Measurements from ENCODE around the gene HDC. TPM values are rescaled to one million over a fixed set of nuclear protein-coding genes. Genes with fewer than 3 reads are reported as not detected.

HDC gene
- polyA plus RNA-seq, 1 of the 3 experiments (the other 2 are of a cell fraction): not detected

- WGBS (ENCODE audit: low lambda C conversion rate): 78% methylated on average over 1 of the region's 1 CpG
- no peaks in the 10 kb centered on the region for H4K20me1 ChIP-seq (ENCODE audit: insufficient read depth)
- H3K36me3 ChIP-seq (replicated peaks in 1 of 2; ENCODE audit: control insufficient read depth in 1 of 2, insufficient read depth in 2 of 2, low read length in 1 of 2): no peaks in the 10 kb centered on the region
- no peaks in the 10 kb centered on the region for H3K9me3 ChIP-seq
- no peak overlapping the region for H3K4me3 ChIP-seq (ENCODE audit: low read depth in 2 of 2, low read length in 1 of 2)
- H3K27me3 ChIP-seq (ENCODE audit: insufficient read depth): no peaks in the 10 kb centered on the region
- no peak overlapping the region for H3K4me2 ChIP-seq
- H3K9ac ChIP-seq: no peak overlapping the region
- DNase-seq: no peak
- ChIA-PET POLR2A (no interaction called here), CTCF (no interaction called here)
- H3F3A ChIP-seq (replicated peaks; ENCODE audit: insufficient read depth): no peaks in the 10 kb centered on the region
- no peak for TF ChIP-seq TEAD4 (IDR thresholded peaks at IDR 0.05; ENCODE audit: borderline replicate concordance, insufficient read depth)
- no peak for TF ChIP-seq POLR2AphosphoS5 (IDR thresholded peaks at IDR 0.05; ENCODE audit: low read depth, low read length)
- no peak for TF ChIP-seq MXI1 (IDR thresholded peaks at IDR 0.05; ENCODE audit: low read depth, low read length)
- TF ChIP-seq RAD21 (IDR thresholded peaks at IDR 0.05; ENCODE audit: low read length): no peak
- no peak for TF ChIP-seq NFIC (IDR thresholded peaks at IDR 0.05; ENCODE audit: borderline replicate concordance)
- TF ChIP-seq, protein P1, sequence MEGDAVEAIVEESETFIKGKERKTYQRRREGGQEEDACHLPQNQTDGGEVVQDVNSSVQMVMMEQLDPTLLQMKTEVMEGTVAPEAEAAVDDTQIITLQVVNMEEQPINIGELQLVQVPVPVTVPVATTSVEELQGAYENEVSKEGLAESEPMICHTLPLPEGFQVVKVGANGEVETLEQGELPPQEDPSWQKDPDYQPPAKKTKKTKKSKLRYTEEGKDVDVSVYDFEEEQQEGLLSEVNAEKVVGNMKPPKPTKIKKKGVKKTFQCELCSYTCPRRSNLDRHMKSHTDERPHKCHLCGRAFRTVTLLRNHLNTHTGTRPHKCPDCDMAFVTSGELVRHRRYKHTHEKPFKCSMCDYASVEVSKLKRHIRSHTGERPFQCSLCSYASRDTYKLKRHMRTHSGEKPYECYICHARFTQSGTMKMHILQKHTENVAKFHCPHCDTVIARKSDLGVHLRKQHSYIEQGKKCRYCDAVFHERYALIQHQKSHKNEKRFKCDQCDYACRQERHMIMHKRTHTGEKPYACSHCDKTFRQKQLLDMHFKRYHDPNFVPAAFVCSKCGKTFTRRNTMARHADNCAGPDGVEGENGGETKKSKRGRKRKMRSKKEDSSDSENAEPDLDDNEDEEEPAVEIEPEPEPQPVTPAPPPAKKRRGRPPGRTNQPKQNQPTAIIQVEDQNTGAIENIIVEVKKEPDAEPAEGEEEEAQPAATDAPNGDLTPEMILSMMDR (IDR thresholded peaks at IDR 0.05): no peak
- TF ChIP-seq RFX5 (IDR thresholded peaks at IDR 0.05; ENCODE audit: low read length): no peak
- no peak for TF ChIP-seq PBX3 (IDR thresholded peaks at IDR 0.05)
- TF ChIP-seq SIN3A (IDR thresholded peaks at IDR 0.05; ENCODE audit: borderline replicate concordance, low read depth, low read length): no peak
- no peak overlapping the region for H3K27ac ChIP-seq (ENCODE audit: low read depth in 2 of 2, low read length in 1 of 2)
- no peaks in the 10 kb centered on the region for H3K79me2 ChIP-seq (ENCODE audit: insufficient read depth)
- H2AFZ ChIP-seq (ENCODE audit: low read depth): no peak overlapping the region
- no peaks in the 10 kb centered on the region for H3K9me2 ChIP-seq
- no peaks in the 10 kb centered on the region for H3K4me1 ChIP-seq (ENCODE audit: control insufficient read depth in 1 of 2, insufficient read depth in 2 of 2, low read depth in 1 of 2, low read length in 1 of 2)
Measured at GRCh38 chr15:50235794-50236193, 29.7 kb downstream of the HDC start.

DNA sequence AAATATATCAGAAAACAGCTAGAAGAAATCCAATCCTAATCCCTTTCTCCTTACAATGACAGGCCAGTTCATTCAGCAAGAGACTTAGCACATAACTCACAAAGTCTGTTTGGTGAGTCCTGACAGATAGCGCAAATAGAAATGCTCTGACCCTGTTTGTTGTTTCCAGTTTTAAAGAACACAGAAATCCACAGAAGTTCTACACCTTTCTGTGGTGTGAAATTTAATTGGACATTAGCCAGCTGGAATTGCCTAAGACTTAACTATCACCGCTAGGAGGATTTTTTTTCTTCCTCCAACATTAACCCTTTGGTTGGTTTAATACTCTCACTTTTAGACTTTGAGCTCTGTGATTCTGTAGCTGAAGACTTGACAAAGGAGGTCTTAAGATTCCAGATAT, 30.8 kb downstream of the HDC start:
- CTCF ChIA-PET: no interaction called here
- Histone ChIP-seq H3K4me3 (ENCODE audit: low read depth in 2 of 2, low read length in 1 of 2) (no peak overlapping the region), H4K20me1 (ENCODE audit: insufficient read depth) (no peaks in the 10 kb centered on the region), H3K9ac (no peak overlapping the region), H3K27ac (ENCODE audit: low read depth in 2 of 2, low read length in 1 of 2) (no peak overlapping the region), H3K9me2 (no peaks in the 10 kb centered on the region), H3K4me2 (no peak overlapping the region), H3K79me2 (ENCODE audit: insufficient read depth) (no peaks in the 10 kb centered on the region), H3F3A (replicated peaks; ENCODE audit: insufficient read depth) (no peaks in the 10 kb centered on the region), H3K27me3 (ENCODE audit: insufficient read depth) (no peaks in the 10 kb centered on the region), H3K36me3 (replicated peaks in 1 of 2; ENCODE audit: control insufficient read depth in 1 of 2, insufficient read depth in 2 of 2, low read length in 1 of 2) (no peaks in the 10 kb centered on the region), H3K9me3 (no peaks in the 10 kb centered on the region), H2AFZ (ENCODE audit: low read depth) (no peak overlapping the region), H3K4me1 (ENCODE audit: control insufficient read depth in 1 of 2, insufficient read depth in 2 of 2, low read depth in 1 of 2, low read length in 1 of 2) (no peaks in the 10 kb centered on the region)
- 72% methylated on average over 2 of the region's 2 CpGs for WGBS (ENCODE audit: low lambda C conversion rate)
- no peak for DNase-seq
- POLR2A ChIA-PET: no interaction called here
- TF ChIP-seq, protein P2, sequence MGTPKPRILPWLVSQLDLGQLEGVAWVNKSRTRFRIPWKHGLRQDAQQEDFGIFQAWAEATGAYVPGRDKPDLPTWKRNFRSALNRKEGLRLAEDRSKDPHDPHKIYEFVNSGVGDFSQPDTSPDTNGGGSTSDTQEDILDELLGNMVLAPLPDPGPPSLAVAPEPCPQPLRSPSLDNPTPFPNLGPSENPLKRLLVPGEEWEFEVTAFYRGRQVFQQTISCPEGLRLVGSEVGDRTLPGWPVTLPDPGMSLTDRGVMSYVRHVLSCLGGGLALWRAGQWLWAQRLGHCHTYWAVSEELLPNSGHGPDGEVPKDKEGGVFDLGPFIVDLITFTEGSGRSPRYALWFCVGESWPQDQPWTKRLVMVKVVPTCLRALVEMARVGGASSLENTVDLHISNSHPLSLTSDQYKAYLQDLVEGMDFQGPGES (IDR thresholded peaks at IDR 0.05; ENCODE audit: low read depth, low read length): no peak
- TF ChIP-seq RCOR1 (IDR thresholded peaks at IDR 0.05; ENCODE audit: low read length) (no peak), EP300 (IDR thresholded peaks at IDR 0.05; ENCODE audit: borderline replicate concordance in 1 of 2, low read depth in 1 of 2, low read length in 1 of 2) (no peak), PBX3 (IDR thresholded peaks at IDR 0.05) (no peak), GATA2 (CRISPR knock-in tag; IDR thresholded peaks at IDR 0.05) (no peak), SMC3 (IDR thresholded peaks at IDR 0.05; ENCODE audit: low read depth, low read length) (no peak), ELF1 (IDR thresholded peaks at IDR 0.05) (no peak), RAD21 (IDR thresholded peaks at IDR 0.05; ENCODE audit: low read length) (no peak), REST (IDR thresholded peaks at IDR 0.05; ENCODE audit: low read depth, low read length) (no peak), CHD2 (IDR thresholded peaks at IDR 0.05; ENCODE audit: low read length, partially characterized antibody) (no peak)
- TF ChIP-seq, protein P1 (IDR thresholded peaks at IDR 0.05): no peak

All from SK-N-SH (cell line).